GM12891 (cell line): ENCODE results near the gene FOXP4.

Experiments
- POLR2A ChIP-seq: IDR thresholded peaks from 2 replicates; pipeline ENCODE4 v1.6.1; 2011; ENCODE audit warnings: low read depth, low read length, control low read depth
- TAF1 ChIP-seq: IDR thresholded peaks from 2 replicates; pipeline ENCODE4 v1.6.1; 2011; ENCODE audit warnings: low read depth, low read length, control low read depth

DNA sequence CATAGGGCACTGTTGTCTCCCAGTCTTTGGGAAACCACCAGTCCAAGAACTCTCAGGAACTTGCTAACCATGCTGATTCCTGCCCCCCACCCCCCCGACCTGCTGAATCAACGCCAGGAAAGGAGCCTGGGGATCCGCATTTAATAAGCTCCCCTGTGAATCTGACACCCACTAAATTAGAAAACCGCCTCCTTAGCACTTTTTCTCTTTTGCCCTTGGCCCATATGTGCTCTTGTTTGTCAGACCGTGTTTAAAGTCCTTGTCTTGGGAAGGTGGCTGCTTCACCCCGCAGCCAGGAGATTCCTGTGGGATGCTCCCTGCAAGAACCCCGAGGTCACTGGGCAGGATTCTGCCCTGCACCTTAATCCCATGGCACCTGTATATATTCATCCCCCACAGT, 15.7 kb upstream of the FOXP4 start:
- TF ChIP-seq POLR2A (no peak), TAF1 (no peak)
